ENCODE data around the gene FOXB1.

FOXB1 gene

DNA sequence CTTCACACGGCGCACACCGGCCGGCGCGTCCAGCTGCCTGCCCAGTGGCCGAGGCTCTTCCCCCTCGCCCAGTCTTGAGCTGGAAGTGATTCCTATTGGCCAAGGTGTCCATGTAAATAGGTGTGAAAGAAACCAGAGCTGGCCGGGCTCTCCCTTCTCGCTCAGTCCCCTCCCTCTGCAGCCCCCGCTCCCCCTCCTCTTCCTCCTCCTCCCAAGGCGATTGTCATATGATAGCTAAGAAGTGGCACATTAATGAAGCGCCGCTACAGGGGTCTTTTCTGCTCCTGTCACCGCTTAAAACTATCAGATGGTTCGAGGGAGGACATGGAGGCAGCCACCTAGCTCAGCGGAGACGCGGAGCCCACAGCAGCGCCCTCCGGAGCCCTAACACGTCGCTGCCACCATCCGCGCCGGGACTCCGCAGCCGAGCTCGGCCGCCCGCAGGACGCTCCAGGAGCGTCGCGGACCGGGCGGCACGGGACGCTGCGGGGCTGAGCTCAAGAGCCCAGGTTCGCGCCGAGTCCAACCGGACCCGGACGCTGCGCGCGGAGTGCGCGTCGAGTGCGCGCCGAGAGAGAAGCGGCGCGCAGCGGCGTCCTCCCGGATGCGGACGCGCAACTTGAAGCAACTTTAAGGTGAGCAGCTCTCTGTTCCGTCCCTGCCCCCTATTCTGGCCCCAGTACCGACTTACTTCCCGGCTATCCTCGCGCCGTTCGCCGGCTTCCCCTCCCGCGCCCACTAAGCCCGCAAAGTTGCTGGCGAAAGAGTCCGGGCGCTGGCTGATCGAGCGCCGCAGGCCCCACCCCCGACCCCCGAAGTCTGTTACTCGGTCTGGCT is at the start of gene FOXB1:
FOXB1 (plus strand) TSS at position 303 of the 837 bp plus-strand sequence. CDS start 653 bp downstream, outside the sequence.
- no peak for DNase-seq (ENCODE audit: low read depth, low spot score)

DNA sequence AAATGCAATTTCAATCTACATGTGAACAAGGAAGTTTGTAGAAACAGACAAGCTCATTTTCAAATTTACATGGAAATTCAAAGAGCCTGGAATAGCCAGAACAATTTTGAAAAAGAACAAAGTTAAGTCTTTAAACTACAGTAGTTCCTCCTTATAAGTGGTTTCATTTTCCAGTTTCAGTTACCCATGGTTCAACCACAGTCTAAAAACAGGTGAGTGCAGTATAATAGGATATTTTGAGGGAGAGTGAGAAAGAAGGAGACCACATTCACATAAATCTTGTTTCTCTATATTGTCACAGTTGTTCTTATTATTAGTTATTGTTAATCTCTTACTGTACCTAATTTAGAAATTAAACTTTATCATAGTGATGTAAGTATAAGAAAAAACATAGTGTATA is 45.8 kb upstream of the FOXB1 start:
- no peak for DNase-seq (ENCODE audit: low read depth, low spot score)

DNA sequence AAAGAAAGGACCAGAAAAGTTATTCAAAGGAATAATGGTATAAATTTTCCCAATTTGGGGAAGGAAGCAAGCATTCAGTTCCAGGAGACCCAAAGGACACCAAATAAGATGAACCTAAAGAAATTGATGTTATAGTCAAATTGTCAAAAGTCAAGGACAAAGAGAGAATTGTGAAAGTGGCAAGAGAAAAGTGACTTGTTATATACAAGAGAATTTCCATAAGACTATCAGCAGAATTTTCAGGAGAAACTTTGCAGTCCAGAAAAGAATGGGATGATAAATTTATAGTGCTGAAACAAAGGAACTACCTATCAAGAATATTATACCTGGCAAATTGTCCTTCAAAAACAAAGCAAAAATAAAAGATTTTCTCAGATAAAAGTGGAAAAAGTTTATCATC is 43.8 kb upstream of the FOXB1 start:
- DNase-seq (ENCODE audit: low read depth, low spot score) = no peak

DNA sequence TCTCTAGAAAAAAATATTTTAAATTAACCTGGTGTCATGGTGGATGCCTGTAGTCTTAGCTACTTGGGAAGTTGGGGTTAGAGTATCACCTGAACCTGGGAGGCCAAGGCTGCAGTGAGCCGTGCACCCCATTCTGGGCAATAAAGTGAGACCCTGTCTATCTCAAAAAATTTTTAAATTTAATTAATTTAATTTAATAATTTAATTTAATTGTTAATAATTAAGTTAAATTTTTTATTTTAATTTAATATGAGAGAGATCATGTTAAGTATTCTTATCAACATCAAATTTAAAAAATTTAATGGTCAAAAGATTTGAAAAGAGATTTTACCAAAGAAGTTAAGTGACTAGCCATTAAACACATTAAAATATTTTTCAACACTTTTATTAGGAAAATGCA is 40.8 kb upstream of the FOXB1 start:
- no peak for DNase-seq (ENCODE audit: low read depth, low spot score)

DNA sequence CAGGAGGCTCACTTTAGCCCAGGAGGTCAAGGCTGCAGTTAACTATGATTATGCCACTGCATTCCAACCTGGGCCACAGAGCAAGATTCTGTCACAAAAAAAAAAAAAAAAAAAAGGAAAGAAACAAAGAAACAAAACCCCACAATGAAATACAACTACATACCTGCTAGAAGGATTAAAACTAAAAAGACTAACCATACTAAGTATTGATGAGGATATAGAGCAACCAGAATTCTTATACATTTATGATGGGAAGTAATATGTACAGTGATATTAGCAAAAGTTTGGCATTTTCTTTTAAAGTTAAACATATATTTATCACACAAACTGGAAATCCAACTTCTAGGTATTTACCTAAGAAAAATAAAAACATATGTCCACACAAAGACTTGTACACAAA is 40.2 kb upstream of the FOXB1 start:
- DNase-seq (ENCODE audit: low read depth, low spot score) = no peak

DNA sequence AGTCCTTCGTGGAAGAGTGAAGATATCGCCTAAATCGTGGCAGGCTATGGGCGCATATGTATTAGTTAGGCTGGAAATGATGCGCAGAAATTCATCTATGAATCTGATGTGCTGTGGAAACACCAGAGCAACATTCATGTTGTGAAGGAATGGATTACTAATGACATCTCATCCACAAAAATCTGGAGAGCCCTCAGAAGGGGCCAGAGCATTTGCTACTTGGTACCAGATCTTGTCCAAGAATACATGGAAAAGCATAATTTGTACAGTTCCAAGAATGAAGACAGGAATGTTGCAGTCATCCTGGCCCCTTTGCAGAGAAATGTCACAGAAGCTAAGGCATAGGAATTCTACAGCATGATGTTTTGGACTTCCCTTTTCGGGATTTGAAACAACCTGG is 38.4 kb upstream of the FOXB1 start:
- no peak for DNase-seq (ENCODE audit: low read depth, low spot score)

DNA sequence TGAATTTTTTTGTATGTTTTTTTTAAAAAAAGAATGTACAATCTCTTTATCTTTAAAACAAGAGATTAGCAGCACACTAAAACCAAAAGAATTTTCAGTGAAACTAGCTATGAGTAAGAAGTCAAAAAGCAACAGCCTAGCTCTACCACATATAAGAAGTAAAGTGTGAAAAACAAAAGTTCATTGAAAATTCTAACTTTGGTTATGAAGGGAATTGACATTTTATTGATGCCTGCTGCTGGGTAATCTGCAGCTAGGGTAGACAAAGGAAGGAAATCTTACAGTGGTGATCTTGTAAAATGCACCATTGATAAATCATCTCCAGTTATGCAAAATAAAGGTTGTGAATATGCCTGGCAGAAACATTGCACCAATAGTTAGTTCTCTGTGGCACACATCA is 37.8 kb upstream of the FOXB1 start:
- no peak for DNase-seq (ENCODE audit: low read depth, low spot score)

DNA sequence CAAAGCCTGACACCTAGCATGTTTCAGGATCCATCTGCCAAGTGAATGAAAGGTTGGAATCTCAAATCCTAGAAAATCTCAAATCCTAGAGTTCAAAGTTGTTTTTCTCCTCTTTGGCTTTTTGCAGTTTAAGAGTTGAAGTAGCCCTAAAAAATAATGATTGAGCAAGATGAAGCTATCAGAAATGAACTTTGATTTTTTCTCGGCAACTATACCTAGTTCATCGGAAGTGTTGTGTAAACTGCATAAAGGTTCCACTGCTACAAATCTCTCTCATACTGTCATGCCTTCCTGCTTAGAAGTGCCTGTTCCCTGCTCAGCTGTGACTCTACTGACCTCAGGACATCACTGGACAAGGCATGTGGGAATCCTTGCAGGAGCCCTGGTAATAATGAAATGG is 35.8 kb upstream of the FOXB1 start:
- DNase-seq (ENCODE audit: low read depth, low spot score) = no peak

DNA sequence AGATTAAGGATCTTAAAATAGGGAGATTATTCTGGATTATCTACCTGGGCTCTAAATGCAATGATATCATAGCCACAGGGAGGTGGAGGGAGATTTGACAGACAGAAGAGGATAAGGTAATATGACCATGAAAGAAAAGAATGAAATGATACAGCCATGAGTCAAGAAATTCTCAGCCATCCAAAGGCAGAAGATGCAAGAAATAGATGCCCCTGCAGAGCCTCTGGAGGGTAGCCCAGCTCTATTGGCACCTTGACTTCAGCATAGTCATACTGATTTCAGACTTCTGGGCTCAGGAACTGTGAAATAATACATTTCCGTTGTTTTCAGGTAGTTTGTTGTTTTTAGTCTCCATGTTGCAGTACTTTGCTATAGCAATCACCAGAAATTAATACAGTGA is 31.9 kb upstream of the FOXB1 start:
- no peak for DNase-seq (ENCODE audit: low read depth, low spot score)

DNA sequence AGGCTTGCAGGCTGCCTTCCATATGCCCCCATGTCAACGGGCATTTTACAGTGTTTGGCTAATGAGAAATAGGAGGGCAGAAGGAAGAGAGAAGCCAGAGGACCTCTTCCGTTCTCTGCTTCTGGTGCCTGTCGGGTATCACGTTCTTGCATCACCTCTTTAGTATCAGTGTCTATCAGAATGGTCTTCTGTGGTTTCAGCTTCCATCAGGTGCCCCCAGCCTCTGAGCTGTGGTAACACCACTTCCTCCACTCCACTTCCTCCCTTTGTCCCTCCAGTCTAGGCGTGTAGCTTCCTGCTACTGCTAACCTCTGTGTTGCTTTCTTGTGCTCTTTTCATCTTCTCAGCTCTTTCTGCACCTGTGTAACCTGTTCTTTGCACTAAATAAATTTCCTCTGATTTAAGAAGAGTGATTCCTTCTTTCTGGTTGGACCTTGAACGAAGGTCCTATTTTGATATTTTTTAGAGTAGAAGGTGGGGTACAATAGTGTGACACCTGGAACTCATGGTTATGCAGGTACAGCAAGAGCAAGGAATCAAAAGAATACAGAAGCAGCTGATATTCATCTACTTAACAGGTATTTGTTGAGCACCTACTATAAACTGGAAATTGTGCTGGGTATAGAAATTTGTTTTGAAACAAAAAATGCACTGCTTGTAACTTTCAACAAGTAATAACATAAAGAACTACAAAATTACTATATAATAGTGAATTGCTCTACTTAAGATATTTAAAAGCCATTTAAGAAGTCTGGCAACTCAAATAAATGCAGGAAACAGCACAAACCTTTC is 27.4 kb upstream of the FOXB1 start:
- no peak for DNase-seq (ENCODE audit: low read depth, low spot score)

DNA sequence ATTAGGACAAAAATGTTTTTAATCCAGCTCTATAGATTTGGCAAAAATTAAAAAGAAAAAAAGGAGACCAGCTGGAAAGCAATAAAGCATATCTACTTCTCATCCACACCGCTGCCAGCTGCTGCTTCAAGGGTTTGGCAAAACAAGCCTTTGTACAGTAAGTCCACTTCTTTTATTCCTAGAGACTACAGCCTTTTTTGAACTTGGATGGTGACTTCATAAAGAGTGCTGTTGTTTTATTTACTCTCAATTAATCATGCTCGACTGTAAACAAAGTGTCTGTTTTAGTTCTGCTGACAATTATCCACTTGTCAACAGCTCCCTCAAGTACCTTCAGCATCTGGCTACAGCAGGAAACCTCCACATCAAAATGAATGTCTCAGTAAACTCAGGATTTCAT is 12.3 kb upstream of the FOXB1 start:
- DNase-seq (ENCODE audit: low read depth, low spot score) = no peak

DNA sequence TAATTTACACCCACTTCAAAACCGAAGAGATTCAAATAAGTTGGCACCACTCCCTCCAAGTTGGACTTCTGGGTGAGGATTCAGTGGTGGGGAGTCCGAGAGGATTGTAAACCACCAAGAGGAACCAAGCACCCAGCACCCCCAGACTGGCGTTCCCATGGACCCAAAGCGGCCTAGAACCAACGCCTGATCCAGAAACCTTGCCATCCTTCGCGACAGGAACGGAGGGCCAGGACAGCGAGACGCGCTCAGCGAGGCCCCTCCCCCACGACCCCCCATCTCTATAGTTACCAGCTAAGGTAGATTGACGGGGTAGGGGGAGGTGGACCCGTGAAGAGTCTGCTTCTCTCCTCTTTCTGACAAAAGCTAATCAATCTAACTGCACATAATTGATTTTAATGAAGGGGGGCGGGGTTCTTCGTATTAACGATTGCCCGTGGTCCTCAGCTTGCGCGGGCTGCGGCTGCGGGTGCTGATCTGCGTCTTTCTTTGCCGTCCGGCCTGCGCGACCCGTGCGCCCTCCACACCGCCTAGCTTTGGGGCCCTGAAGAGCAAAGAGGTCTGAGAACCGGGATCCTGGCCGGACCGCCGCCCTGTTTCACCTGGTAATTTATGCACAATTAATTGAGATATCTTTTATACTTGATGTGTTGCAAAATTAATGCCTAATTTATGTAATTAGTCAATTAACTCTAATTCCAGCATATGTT is 10.9 kb upstream of the FOXB1 start:
- no peak for DNase-seq (ENCODE audit: low read depth, low spot score)

DNA sequence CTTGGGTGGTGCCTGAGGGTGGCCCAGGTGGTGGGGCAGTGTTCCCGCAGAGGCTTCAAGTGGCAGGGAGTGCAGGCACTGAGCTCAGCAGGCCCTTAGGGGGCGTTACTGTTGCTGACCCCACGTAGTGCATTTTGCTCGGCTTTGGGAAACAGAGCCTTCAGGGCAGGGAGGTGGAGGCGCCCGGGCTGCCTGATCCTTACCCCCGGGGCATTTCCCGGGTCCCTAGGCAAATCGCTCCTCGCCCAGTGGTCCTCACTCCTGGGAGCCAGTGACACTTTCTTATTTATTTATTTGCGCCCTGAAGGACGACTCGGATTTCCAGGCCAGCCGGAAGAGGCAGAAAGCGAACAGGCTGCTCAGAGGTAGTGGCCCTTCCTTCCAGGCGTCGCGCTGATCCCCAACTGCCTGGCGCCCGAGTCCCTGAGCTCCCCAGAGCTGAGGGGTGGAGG is 10.1 kb upstream of the FOXB1 start:
- no peak for DNase-seq (ENCODE audit: low read depth, low spot score)

DNA sequence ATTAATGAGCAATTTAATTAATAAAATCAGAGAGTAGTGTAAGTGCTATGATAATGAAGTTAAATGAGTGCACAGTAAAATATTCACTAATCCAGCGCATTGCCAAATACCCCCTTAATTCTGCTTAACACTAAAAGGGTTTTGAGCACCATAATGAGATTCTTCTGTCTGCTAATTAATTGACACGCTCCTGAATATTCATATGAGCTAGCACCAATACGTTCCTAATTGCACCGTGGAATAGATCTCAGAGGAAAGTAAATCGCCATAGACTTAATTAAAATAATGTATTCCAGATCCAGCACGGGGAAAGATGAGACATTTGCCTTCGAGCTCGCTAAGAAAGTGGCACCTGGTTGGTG is 9.6 kb upstream of the FOXB1 start:
- DNase-seq (ENCODE audit: low read depth, low spot score) = no peak

DNA sequence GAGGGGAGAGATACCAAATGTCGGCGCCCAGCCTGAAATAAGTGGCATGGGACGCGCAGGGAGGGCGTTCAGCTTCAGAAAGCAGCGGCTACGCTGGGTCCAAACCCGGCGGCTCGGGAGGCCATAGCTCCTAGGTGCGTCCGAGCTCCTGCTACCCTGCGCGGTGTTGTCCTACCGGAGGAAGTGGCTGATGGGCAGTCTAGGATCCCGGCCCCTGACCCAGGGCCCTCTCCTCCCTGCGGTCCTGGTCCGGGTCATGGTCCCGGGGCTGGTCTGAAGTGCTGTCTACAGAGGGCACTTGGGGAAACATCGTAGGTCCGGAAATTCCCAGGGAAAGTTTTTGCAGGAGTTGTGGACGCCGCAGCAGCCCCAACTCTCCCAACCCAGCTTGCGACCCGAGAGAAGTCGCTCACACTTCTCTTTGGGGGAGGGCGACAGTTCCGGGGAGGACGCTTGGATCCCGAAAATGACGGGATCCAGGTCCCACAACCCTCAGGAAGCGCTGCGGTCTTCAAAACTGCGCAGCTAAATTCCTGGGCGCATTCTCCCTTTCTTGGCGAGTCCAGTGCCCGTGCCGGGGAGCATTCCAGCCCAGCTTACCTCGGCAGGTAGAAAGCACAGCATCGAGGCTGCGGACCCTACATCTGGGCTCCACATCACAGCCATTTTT is 9.1 kb upstream of the FOXB1 start:
- no peak for DNase-seq (ENCODE audit: low read depth, low spot score)

DNA sequence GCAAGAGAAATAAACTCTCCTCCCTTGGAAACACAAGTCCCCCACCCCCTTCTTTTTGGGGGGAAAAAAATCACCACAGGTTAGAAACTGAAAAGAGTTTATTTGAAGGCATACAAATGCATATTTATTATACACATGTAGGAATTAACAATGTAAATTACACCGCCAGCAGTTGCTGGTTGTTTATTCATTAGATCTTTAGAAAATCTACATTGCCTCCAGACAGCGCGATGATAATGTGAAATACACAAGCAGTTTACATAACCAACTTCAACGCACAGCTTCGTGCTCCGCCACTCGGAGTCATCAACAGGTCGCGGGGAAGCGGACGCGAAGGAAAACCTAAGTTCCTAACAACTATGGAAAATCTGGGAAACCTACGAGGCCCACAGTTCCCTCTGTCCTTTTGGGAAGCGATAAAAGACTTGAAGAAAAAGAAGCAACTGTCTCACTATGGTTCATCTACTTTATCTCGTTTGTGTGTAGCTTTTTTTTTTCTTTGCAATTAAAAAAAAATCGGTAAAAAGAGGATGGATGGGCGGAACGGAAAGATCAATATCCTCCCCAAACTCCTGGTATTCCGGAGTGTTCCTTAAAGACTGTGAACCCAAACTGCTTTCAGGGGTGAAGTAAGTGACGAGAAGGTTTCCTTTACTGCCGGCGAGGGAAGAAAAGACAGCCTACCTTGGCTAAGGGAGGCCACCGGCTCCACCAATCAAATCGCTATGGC is 8.4 kb upstream of the FOXB1 start:
- no peak for DNase-seq (ENCODE audit: low read depth, low spot score)

DNA sequence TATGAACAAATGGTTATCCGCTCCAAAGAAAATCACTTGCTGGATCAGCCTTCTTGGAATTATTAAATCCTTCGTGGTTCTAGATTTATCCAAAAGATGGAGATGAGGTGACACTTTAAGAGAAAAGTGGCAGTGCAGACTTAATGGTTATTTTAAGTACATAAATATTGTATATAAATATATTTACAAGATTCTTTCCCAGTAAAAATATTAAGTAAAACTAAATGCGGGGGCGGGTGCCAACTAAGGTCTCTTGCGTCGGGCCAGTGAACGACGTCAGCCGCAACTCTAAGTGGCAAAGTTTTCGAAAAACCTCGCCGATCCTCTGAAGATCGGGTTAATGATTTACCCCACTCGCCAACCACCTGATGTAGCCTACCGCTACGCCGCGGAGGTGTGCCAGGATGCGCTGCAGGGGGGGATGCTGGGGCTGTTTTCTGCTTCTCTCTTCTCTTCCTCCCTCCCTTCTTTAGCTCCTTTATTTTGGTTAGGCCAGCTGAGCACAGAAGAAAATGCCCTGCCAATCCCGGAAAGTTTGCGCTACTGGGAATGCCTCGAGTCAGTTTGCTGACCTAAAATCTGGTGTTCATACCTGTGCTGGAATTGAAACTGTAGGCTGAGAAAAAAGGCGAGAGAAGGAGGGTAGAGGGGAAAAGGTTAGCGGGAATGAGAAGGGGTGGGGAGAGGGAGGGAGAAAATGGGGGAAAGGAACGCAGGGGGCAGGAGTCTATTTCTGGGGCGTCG is 7.6 kb upstream of the FOXB1 start:
- no peak for DNase-seq (ENCODE audit: low read depth, low spot score)

DNA sequence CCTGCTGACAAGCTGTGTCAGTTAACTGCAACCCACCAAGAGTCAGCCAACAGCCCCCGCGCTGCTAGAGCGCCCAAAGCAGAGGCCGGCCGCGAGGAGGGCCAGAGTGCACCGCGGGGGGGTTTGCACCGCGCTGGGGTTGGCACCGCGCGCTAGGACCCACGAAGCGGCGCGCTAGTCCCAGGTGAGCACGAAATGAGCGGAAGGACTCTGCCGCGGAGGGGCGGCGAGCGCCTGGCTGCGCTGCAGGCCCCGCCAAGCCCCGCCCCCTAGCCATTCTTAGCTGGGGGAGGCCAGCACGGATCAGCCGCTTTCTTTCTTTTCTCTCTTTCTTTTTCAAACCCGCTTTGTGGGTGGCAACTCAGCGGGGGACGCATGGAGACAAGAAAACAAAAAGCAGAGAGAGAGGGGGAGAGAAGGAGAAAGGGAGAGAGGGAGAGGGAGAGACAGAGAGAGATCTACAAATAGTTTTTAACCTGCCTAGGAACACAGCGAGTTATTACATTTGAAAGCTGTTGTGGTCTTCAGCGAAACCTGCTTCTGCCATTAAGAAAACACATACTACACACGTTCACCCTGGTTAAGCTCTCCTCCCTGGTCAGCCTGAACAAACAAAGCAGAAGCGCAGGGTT is 6.9 kb upstream of the FOXB1 start:
- DNase-seq (ENCODE audit: low read depth, low spot score) = no peak

DNA sequence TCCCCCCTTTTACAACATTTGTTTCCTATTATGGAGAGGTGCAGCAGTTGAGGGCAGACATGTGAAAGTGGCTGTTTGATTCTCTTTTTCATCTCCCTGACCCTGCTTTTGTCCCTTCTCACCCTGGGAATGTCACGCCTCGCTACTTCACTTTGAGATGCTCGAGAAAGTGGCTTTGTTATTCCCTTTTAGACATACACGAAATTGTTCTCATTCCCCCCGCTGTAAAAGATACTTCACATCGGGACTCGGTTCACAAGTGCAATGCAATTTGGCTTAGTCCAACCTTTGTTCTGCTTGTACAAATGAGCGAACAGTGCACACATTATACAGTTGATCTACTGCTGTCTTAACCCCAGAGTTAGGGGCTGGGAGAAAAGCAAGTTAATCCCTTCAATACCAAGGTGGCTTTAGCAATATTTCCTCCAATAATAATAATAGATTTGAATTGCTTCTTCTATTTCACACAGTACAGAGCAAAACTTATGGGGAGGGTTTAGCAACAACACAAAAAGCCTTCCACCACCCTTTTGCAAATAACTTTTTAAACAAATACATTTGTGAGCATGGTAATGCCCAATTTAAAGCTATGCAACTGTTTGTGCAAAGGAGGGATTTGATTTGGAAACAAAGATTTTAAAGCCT is 5.7 kb upstream of the FOXB1 start:
- no peak for DNase-seq (ENCODE audit: low read depth, low spot score)

All from smooth muscle cell of the brain vasculature (primary cell).